Gastroesophageal sphincter (tissue), 4 donors: ENCODE results near the gene EBI3. TPM values are rescaled to one million over a fixed set of nuclear protein-coding genes. Genes with fewer than 3 reads are reported as not detected.
"Not testable (repeated sequence)": the region's sequence is repeated elsewhere in the genome, so short reads cannot be mapped to it uniquely, and the experiment has no call there.

Experiments
- ATAC-seq: fragments of 150-250 bp; one replicate; pipeline ENCODE4 v1.9.1; 2016; ENCODE audit warnings: mild to moderate bottlenecking, moderate library complexity
- H3K27ac ChIP-seq, 4 donors: fragments of 200-600 bp; sonication (generic) in 3 of 4; 1 replicate in 3 of 4; 2 replicates in 1 of 4; pipeline ENCODE4 v1.5.1; 2016 to 2019
- H3K27me3 ChIP-seq: fragments of 200-600 bp; sonication (generic); one replicate; pipeline ENCODE4 v1.5.1; 2019
- H3K36me3 ChIP-seq, 2 donors: fragments of 200-600 bp; sonication (generic); one replicate each; pipeline ENCODE4 v1.5.1; 2019; ENCODE audit warnings: control low read depth in 1 of 2
- H3K4me1 ChIP-seq, 3 donors: fragments of 200-600 bp; sonication (generic); 1 replicate in 2 of 3; 2 replicates in 1 of 3; pipeline ENCODE4 v1.5.1; 2016 to 2019; ENCODE audit warnings: control low read depth in 2 of 3
- H3K4me3 ChIP-seq, 2 donors: fragments of 200-600 bp; sonication (generic); one replicate each; pipeline ENCODE4 v1.5.1; 2019; ENCODE audit warnings: mild to moderate bottlenecking in 1 of 2, moderate library complexity in 1 of 2
- H3K9me3 ChIP-seq, 3 donors: fragments of 200-600 bp; sonication (generic); one replicate each; pipeline ENCODE4 v1.5.1; 2017 to 2019; ENCODE audit warnings: control low read depth in 2 of 3
- EP300 ChIP-seq: sonication (generic); formaldehyde crosslinking; IDR thresholded peaks from one replicate; pipeline ENCODE4 v1.6.1; 2017; ENCODE audit warnings: antibody characterized with exemption, mild to moderate bottlenecking
- POLR2A ChIP-seq, 2 donors: fragments of 450-650 bp; IDR thresholded peaks; one replicate each; pipeline ENCODE4 v1.6.1; 2017; ENCODE audit warnings: antibody characterized with exemption in 2 of 2, mild to moderate bottlenecking in 2 of 2, moderate library complexity in 1 of 2
- POLR2AphosphoS5 ChIP-seq: sonication (generic); formaldehyde crosslinking; IDR thresholded peaks from one replicate; pipeline ENCODE4 v1.6.1; 2017; ENCODE audit warnings: antibody characterized with exemption
- WGBS, 2 donors: methylation state at CpG; one replicate each; pipeline ENCODE4 v1.1.5; 2018; ENCODE audit warnings: low coverage in 1 of 2; 5-methylcytosine and 5-hydroxymethylcytosine counted together
- total RNA-seq, 4 donors: library from RNA; depleted of rRNA; stranded (reverse); fragments of >200 nt; gene quantifications; one replicate each; pipeline ENCODE4 v1.1.0, GENCODE V29; 2016
- TF ChIP-seq, protein P1 (sequence below), 4 experiments: fragments of 200-600 bp in 2 of 4; fragments of 450-650 bp in 2 of 4; sonication (generic) in 1 of 4; IDR thresholded peaks; one replicate each; pipeline ENCODE4 v1.5.1; 2017 to 2019; ENCODE audit warnings: antibody characterized with exemption in 4 of 4, mild to moderate bottlenecking in 2 of 4, moderate library complexity in 2 of 4

The EBI3 gene
- total RNA-seq, 4 donors from 2014 or later: 0.54 to 8.2 (median 0.96) TPM; not detected in 1

GRCh38 chr19:4238831-4239230 lies 9.5 kb downstream of the EBI3 start:
- H3K9me3 ChIP-seq: peaks cover 0 to 16% (median 0%) of the 10 kb centered on the region in 3 donors
- H3K4me1 ChIP-seq: no peaks in the 10 kb centered on the region
- ATAC-seq: no peak
- 89 to 92% methylated on average over 2 to 4 of the region's 4 CpGs for WGBS, 2 donors
- no peaks in the 10 kb centered on the region for H3K36me3 ChIP-seq
- H3K27me3 ChIP-seq: peaks cover 77% of the 10 kb centered on the region
- TF ChIP-seq, protein P1, sequence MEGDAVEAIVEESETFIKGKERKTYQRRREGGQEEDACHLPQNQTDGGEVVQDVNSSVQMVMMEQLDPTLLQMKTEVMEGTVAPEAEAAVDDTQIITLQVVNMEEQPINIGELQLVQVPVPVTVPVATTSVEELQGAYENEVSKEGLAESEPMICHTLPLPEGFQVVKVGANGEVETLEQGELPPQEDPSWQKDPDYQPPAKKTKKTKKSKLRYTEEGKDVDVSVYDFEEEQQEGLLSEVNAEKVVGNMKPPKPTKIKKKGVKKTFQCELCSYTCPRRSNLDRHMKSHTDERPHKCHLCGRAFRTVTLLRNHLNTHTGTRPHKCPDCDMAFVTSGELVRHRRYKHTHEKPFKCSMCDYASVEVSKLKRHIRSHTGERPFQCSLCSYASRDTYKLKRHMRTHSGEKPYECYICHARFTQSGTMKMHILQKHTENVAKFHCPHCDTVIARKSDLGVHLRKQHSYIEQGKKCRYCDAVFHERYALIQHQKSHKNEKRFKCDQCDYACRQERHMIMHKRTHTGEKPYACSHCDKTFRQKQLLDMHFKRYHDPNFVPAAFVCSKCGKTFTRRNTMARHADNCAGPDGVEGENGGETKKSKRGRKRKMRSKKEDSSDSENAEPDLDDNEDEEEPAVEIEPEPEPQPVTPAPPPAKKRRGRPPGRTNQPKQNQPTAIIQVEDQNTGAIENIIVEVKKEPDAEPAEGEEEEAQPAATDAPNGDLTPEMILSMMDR (IDR thresholded peaks at IDR 0.05): no peak
- TF ChIP-seq POLR2AphosphoS5 (no peak), EP300 (no peak), POLR2A (IDR thresholded peaks at IDR 0.05) (no peak)
- H3K27ac ChIP-seq: no peak overlapping the region
- H3K4me3 ChIP-seq: no peak overlapping the region

DNA sequence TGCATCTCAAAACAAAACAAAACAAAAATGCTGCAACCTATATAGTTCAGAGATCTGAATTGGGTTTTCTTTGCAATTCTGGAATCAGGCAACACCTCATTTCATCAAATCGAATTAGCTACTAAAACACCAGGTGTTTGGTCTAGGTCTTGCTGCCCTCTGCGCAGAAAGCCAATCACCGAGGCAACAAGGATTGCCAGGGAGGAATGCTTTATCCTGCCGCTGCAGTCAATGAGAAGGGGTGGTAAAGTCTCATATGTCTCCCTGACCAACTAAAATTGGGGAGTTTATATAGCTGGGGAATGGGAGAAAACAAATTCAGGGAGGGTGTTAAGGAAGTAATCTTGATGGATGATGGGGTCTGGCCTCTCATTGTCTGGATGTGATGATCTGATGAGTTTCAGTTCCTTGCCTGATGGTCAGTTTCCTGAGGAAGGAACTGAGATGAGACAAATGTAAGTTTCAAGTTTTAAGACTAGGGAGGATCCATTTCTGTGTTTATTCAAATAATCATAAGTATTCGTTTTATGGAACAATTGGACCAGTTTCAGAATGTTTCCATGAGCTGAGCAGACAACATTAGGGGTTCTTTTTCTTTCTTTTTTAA lies 12.6 kb downstream of the EBI3 start:
- peaks cover 0 to 9% (median 0%) of the 10 kb centered on the region in 3 donors for H3K4me1 ChIP-seq
- H3K27me3 ChIP-seq: peaks cover 48% of the 10 kb centered on the region
- no peak for ATAC-seq
- H3K27ac ChIP-seq: no peak overlapping the region
- H3K36me3 ChIP-seq: no peaks in the 10 kb centered on the region
- 70 to 81% methylated on average over 5 of the region's 5 CpGs for WGBS, 2 donors
- H3K9me3 ChIP-seq: peaks cover 0 to 16% (median 0%) of the 10 kb centered on the region in 3 donors
- H3K4me3 ChIP-seq: no peak overlapping the region
- TF ChIP-seq EP300: no peak
- TF ChIP-seq POLR2AphosphoS5: no peak
- no peak for TF ChIP-seq POLR2A (IDR thresholded peaks at IDR 0.05)
- TF ChIP-seq, protein P1 (IDR thresholded peaks at IDR 0.05): no peak

- Histone ChIP-seq H3K27me3 (peaks cover 12% of the 10 kb centered on the region), H3K27ac (peak overlapping the region in 1 of 4 donors; percentile 96), H3K9me3 (peaks cover 0 to 16% (median 0%) of the 10 kb centered on the region in 3 donors), H3K36me3 (peaks cover 0 to 25% of the 10 kb centered on the region in 2 donors), H3K4me1 (peaks cover 0 to 20% (median 0%) of the 10 kb centered on the region in 3 donors)
- not testable (repeated sequence) for ATAC-seq, H3K4me3 ChIP-seq
- 97% methylated on average over 4 of the region's 6 CpGs; no CpG with 5 or more reads in 1 of the 2 donors for WGBS, 2 donors
Observed at GRCh38 chr19:4245938-4246337, 16.6 kb downstream of the EBI3 start.

DNA sequence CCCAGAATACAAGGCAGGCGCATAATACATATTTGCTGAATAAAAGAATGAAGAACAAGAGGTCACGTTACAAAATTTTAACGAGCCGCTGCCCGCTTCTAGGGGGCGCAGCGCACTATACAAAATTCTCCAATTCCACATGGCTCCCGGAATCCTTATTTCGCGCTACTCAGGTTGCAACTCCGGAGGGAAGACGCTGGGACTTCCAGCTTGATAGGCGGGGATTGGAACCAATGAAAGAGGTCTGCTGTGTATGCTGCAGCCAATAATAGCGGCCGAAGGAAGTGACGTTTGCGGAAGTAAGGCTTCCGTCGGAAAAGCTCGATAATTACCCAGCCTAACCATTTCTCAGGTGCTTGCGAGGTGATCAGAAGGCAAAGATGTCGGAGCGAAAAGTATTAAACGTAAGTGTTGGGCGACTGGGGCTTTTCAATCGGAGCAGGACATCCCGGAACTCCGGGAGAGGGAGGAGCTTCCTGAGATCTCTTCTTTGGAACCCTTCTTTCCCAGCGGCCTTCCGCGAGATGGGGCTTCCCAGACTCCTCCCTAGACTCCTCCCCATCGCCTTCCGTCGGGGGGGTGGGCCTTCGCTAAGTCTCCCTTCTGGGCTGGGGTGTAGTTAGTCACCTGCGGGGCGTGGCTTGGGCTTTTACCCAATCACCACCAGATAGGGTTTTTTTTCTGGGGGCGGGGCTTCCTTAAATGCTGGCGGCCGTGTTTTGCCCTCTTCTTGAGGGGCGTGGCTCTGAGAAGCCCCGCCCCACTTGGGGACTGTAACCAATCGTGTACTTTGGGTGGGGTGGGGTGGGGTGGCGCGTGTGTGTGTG lies 17.7 kb downstream of the EBI3 start, which contains the start of gene YJU2:
YJU2 (plus strand) TSS at position 314 of the 827 bp plus-strand sequence; CDS start at position 381, 67 bp downstream.
- peak; percentile 98 for ATAC-seq
- peaks cover 0 to 5% (median 0%) of the 10 kb centered on the region in 3 donors for H3K9me3 ChIP-seq
- H3K27me3 ChIP-seq: peaks cover 2% of the 10 kb centered on the region
- 0% methylated on average over 8 to 28 of the region's 45 CpGs for WGBS, 2 donors
- peaks cover 0 to 20% (median 0%) of the 10 kb centered on the region in 3 donors for H3K4me1 ChIP-seq
- TF ChIP-seq, protein P1 (IDR thresholded peaks at IDR 0.05): peak in 3 of 4 experiments; percentile 21 to 59 (median 33)
- TF ChIP-seq POLR2A (IDR thresholded peaks at IDR 0.05) (peak in 1 of 2 donors; percentile 23), EP300 (no peak), POLR2AphosphoS5 (peak; percentile 37)
- peaks cover 0 to 36% of the 10 kb centered on the region in 2 donors for H3K36me3 ChIP-seq
- H3K4me3 ChIP-seq: peak within 1 kb of the TSS; percentile 64 to 68
- peak within 1 kb of the TSS; percentile 86 to 98 (median 96) for H3K27ac ChIP-seq

DNA sequence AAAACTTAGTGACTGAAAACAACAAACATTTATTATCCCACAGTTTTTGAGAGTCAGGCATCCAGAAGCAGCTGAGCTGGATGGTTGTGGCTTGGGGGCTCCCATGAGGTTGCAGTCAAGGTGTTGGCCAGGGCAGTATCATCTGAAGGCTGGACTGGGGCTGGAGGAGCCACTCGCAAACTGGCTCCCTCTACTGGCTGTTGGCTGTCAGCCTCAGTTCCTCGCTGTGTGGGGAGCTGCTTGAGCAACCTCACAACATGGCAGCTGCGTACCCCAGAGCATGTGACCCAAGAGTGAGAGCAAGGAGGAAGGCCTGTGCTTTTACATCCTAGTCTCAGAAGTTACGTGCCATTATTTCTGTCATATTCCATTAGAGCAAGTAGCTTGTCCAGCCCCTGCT lies 27.2 kb downstream of the EBI3 start:
- H3K36me3 ChIP-seq: peaks cover 0 to 100% of the 10 kb centered on the region in 2 donors
- no peak for TF ChIP-seq POLR2A (IDR thresholded peaks at IDR 0.05)
- TF ChIP-seq POLR2AphosphoS5: no peak
- TF ChIP-seq, protein P1 (IDR thresholded peaks at IDR 0.05): no peak
- TF ChIP-seq EP300: no peak

More for the DNA sequence above, 27.2 kb downstream of the EBI3 start:
- ATAC-seq: no peak
- 100% methylated on average over 1 of the region's 4 CpGs; no CpG with 5 or more reads in 1 of the 2 donors for WGBS, 2 donors
- Histone ChIP-seq H3K4me3 (no peak overlapping the region), H3K9me3 (peaks cover 0 to 6% (median 0%) of the 10 kb centered on the region in 3 donors), H3K27me3 (no peaks in the 10 kb centered on the region), H3K4me1 (no peaks in the 10 kb centered on the region), H3K27ac (no peak overlapping the region)
